BJ (cell line): ENCODE data around the gene DRAXIN. TPM values are rescaled to one million over a fixed set of nuclear protein-coding genes. Genes with fewer than 3 reads are reported as not detected.

ENCODE experiments used
- CTCF ChIA-PET: fragments of 350-600 bp; formaldehyde crosslinking; extraction: SDS; loops from one replicate; lab custom pipeline; 2021; ENCODE audit warnings: antibody characterized with exemption, inconsistent platforms; lab: Yijun Ruan, JAX
- POLR2A ChIA-PET: fragments of 300-600 bp; sonication (Branson Sonifier 250); formaldehyde crosslinking; extraction: SDS; loops from one replicate; lab custom pipeline; 2021; ENCODE audit warnings: antibody characterized with exemption; lab: Charles Lee
- DNase-seq: peaks from one replicate; pipeline ENCODE4 v3.0.0-alpha.2; 2011; ENCODE audit warnings: low read depth
- H3K27me3 ChIP-seq: 2 replicates; pipeline ENCODE4 v1.6.0; 2011; ENCODE audit warnings: low read length; ENCODE audit not compliant: control insufficient read depth, insufficient read depth
- H3K36me3 ChIP-seq: 2 replicates; pipeline ENCODE4 v1.5.1; 2011; ENCODE audit warnings: low read length; ENCODE audit not compliant: control insufficient read depth, insufficient read depth
- H3K4me3 ChIP-seq: 2 replicates; pipeline ENCODE4 v1.5.1; 2011; ENCODE audit warnings: low read depth, mild to moderate bottlenecking, control low read depth, low read length
- CTCF ChIP-seq: IDR thresholded peaks from 2 replicates; pipeline ENCODE4 v1.5.1; 2011; ENCODE audit warnings: low read depth, mild to moderate bottlenecking, control low read depth, inconsistent platforms, low read length, moderate library complexity; ENCODE audit not compliant: insufficient read depth
- polyA plus RNA-seq: library from polyadenylated mRNA; depleted of rRNA; stranded (reverse); fragments of >200 nt; gene quantifications from 2 replicates; pipeline ENCODE4 v1.2.3, GENCODE V29; 2011

DRAXIN gene
- polyA plus RNA-seq, 1 experiment = 0.01 TPM

DNA sequence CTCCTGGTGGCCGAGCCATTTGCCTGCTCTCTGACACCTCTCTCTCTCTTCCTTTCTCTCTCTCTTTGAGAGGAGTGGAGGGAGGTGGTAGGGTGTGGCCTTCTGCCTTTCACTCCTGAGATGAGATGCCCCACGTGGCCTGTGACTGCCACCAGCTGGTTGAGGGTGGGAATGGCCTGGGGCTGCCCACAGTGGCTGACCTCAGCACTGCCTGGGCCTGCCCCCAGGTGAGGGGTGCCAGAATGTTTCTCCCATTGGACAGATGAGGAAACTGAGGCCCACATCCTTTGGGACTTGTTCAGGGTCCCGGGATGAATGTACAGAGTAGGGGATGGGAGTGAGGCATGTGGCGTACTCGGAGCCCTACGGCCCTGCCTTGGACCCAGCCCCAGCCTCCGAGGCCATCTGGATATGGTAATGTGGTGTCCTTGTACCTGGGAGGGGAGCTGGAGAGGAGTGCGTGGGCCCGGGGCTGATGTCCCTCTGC is 57.7 kb downstream of the DRAXIN start:
- POLR2A ChIA-PET = no interaction called here
- H3K36me3 ChIP-seq = peaks cover 22% of the 10 kb centered on the region
- peak; percentile 61 for TF ChIP-seq CTCF
- no peaks in the 10 kb centered on the region for H3K27me3 ChIP-seq
- H3K4me3 ChIP-seq = no peak overlapping the region
- CTCF ChIA-PET = interaction anchor here (0.6 to 2.5 kb wide), 8 partner anchors 9 to 646 kb away, joined by 3 to 10 read pairs (median 4); partner anchors contain the start of genes AGTRAP and FBXO6
- DNase-seq = no peak

- TF ChIP-seq CTCF = no peak
- Histone ChIP-seq H3K27me3 (no peaks in the 10 kb centered on the region), H3K36me3 (peaks cover 22% of the 10 kb centered on the region), H3K4me3 (no peak overlapping the region)
- DNase-seq = no peak
- CTCF ChIA-PET = interaction anchor here (0.6 to 2.5 kb wide), 4 partner anchors 8 to 85 kb away, joined by 3 to 10 read pairs (median 4); partner anchors contain the start of genes AGTRAP and FBXO6
- POLR2A ChIA-PET = no interaction called here
Measured at GRCh38 chr1:11749996-11750395, 58.5 kb downstream of the DRAXIN start.

DNA sequence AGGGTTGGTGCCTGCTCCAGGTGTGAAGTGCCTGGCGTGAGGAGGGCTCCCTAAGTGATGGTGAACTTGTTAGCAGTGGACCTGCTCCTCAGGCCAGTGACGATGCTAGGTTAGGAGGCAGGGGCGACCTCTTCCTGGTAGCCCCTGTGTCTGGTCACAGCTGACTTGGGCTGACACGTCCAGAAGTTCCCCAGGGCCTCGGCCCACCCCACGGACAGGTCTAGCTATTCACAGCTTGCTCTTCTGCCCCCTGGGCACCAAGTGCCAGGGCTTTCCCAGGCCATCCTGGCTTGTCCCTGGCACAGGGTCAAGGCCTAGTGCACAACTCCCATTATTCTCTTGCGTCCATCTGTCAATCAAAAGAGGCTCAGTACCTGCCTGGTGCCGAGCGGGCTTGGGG is 59.6 kb downstream of the DRAXIN start:
- no peak for TF ChIP-seq CTCF
- POLR2A ChIA-PET = no interaction called here
- DNase-seq = no peak
- Histone ChIP-seq H3K36me3 (peaks cover 22% of the 10 kb centered on the region), H3K27me3 (no peaks in the 10 kb centered on the region), H3K4me3 (no peak overlapping the region)
- CTCF ChIA-PET = no interaction called here

GRCh38 chr1:11752359-11753088 is 61.0 kb downstream of the DRAXIN start:
- DNase-seq = no peak
- POLR2A ChIA-PET = no interaction called here
- H3K27me3 ChIP-seq = peaks cover 2% of the 10 kb centered on the region; the same call in 1 of the 2 replicates
- no peak overlapping the region for H3K4me3 ChIP-seq
- CTCF ChIA-PET = interaction anchor here (0.6 to 0.8 kb wide), 2 partner anchors 9 to 287 kb away, joined by 3 read pairs; partner anchors contain the start of gene C1orf167
- TF ChIP-seq CTCF = no peak
- H3K36me3 ChIP-seq = peaks cover 19% of the 10 kb centered on the region

DNA sequence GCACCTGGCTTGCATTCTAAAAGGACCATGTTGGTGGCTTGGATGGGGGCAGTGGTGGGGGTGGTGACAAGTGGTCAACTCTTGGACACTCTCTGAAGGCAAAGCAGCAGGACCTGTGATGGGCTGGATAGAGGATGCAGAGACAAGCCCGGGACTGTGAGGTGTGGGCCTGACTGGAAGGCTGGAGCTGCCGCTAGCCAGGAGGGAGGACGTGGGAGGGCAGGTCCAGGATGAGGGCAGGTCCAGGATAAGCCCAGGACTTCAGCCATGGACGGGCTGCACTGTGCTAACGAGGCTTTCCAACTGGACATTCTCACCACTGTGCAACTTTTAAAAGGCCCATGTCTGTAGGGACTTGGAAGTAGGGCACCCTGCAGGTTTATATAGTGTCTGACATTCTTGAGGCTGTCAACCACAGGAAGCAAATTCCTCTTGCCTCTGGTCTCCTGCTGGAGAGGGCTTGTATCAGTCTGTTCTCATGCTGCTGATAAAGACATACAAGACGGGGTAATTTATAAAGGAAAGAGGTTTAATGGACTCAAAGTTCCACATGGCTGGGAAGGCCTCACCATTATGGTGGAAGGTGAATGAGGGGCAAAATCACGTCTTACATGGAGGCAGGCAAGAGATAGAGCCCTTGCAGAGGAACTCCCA is 62.2 kb downstream of the DRAXIN start:
- no peak for DNase-seq
- H3K36me3 ChIP-seq = peaks cover 14% of the 10 kb centered on the region
- no peak overlapping the region for H3K4me3 ChIP-seq
- peaks cover 2% of the 10 kb centered on the region; the same call in 1 of the 2 replicates for H3K27me3 ChIP-seq
- ChIA-PET POLR2A (no interaction called here), CTCF (interaction anchor here (1.1 kb wide), 1 partner anchor 9 kb away, joined by 4 read pairs; the partner anchor contains the start of gene C1orf167)
- no peak for TF ChIP-seq CTCF
